HCT116 (cell line): Measurements from ENCODE around the gene WDR4. TPM values are rescaled to one million over a fixed set of nuclear protein-coding genes. Genes with fewer than 3 reads are reported as not detected.
"Not testable (repeated sequence)": the region's sequence is repeated elsewhere in the genome, so short reads cannot be mapped to it uniquely, and the experiment has no call there.

ENCODE experiments used
- ATAC-seq: fragments of 200-7000 bp; cut with Tn5 transposase; 2 replicates; pipeline ENCODE4 v1.9.1; 2020; ENCODE audit warnings: mild to moderate bottlenecking, moderate library complexity
- BruUV-seq: library from RNA; stranded (reverse); fragments of 400-500 nt; replicated peaks from 2 replicates; lab custom pipeline; 2021; lab: Mats Ljungman, UMichigan
- CTCF ChIA-PET: fragments of 300-600 bp; sonication (Branson Sonifier 250); formaldehyde crosslinking; loops from one replicate; lab custom pipeline; 2021; ENCODE audit warnings: antibody characterized with exemption; lab: Charles Lee
- POLR2A ChIA-PET: fragments of 300-600, 350-600 bp; sonication (Branson Sonifier 250); formaldehyde crosslinking; loops from one replicate; lab custom pipeline; 2021; ENCODE audit warnings: antibody characterized with exemption; lab: Charles Lee
- RAD21 ChIA-PET, 2 experiments: fragments of 300-600 bp; sonication (Branson Sonifier 250); formaldehyde crosslinking; loops; one replicate each; lab custom pipeline; 2023; ENCODE audit warnings: low total read pairs in 2 of 2; ENCODE audit not compliant: uncharacterized antibody in 2 of 2, unreplicated experiment in 2 of 2, low non-redundant PET in 1 of 2; lab: Charles Lee
- DNase-seq: peaks from one replicate; pipeline ENCODE4 v3.0.0-alpha.2; 2010; ENCODE audit warnings: low read depth, low spot score
- H2AFZ ChIP-seq: fragments of 200-600 bp; shearing (Covaris generic), sonication (generic); 2 replicates; pipeline ENCODE4 v1.6.1; 2017; ENCODE audit warnings: low read depth, mixed run types, mixed read lengths, antibody characterized with exemption, low read length; ENCODE audit not compliant: poor library complexity, severe bottlenecking
- H3K27ac ChIP-seq: 2 replicates; pipeline ENCODE4 v1.5.1; 2012; ENCODE audit warnings: low read depth, low read length
- H3K27me3 ChIP-seq: fragments of 200-600 bp; sonication (generic); 2 replicates; pipeline ENCODE4 v1.6.1; 2016; ENCODE audit warnings: mixed run types, low read length, mixed read lengths; ENCODE audit not compliant: insufficient read depth
- H3K36me3 ChIP-seq, 2 experiments: fragments of 200-500 bp in 1 of 2; fragments of 200-600 bp in 1 of 2; sonication (Bioruptor generic) in 1 of 2; sonication (generic) in 1 of 2; 2 replicates each; pipeline versions ENCODE4 v1.5.1 to v1.6.1; 2014 to 2016; ENCODE audit warnings: low read length in 2 of 2, inconsistent platforms in 1 of 2, mixed read lengths in 1 of 2, mixed run types in 1 of 2; ENCODE audit not compliant: insufficient read depth in 2 of 2, control insufficient read depth in 1 of 2
- H3K4me1 ChIP-seq, 2 experiments: fragments of 200-600 bp in 1 of 2; sonication (generic) in 1 of 2; 2 replicates each; pipeline versions ENCODE4 v1.5.1 to v1.6.1; 2012 to 2017; ENCODE audit warnings: low read length in 2 of 2, inconsistent platforms in 1 of 2, mild to moderate bottlenecking in 1 of 2, mixed read lengths in 1 of 2, mixed run types in 1 of 2, moderate library complexity in 1 of 2; ENCODE audit not compliant: insufficient read depth in 2 of 2, control insufficient read depth in 1 of 2
- H3K4me2 ChIP-seq: fragments of 200-600 bp; sonication (generic); 2 replicates; pipeline ENCODE4 v1.6.1; 2017; ENCODE audit warnings: mixed run types, low read length, mixed read lengths
- H3K4me3 ChIP-seq, 2 experiments: fragments of 200-600 bp in 1 of 2; sonication (generic) in 1 of 2; replicated peaks in 1 of 2; 2 replicates each; pipeline ENCODE4 v1.5.1; 2011 to 2016; ENCODE audit warnings: low read length in 2 of 2, control low read depth in 1 of 2, low read depth in 1 of 2, mild to moderate bottlenecking in 1 of 2, mixed read lengths in 1 of 2, mixed run types in 1 of 2
- H3K79me2 ChIP-seq: fragments of 200-600 bp; sonication (generic); 2 replicates; pipeline ENCODE4 v1.6.1; 2017; ENCODE audit warnings: mild to moderate bottlenecking, mixed run types, low read length, moderate library complexity, mixed read lengths; ENCODE audit not compliant: insufficient read depth
- H3K9ac ChIP-seq: fragments of 200-600 bp; sonication (generic); 2 replicates; pipeline ENCODE4 v1.6.1; 2016; ENCODE audit warnings: low read length, mixed read lengths
- H3K9me2 ChIP-seq: fragments of 200-600 bp; sonication (generic), shearing (Covaris generic); 2 replicates; pipeline ENCODE4 v1.6.1; 2017; ENCODE audit warnings: mixed run types, mild to moderate bottlenecking, moderate library complexity; ENCODE audit not compliant: insufficient read depth
- H3K9me3 ChIP-seq, 2 experiments: fragments of 200-500 bp in 1 of 2; fragments of 200-600 bp in 1 of 2; sonication (Bioruptor generic) in 1 of 2; sonication (generic) in 1 of 2; 2 replicates each; pipeline ENCODE4 v1.6.1; 2014 to 2017; ENCODE audit warnings: low read length in 2 of 2, mixed read lengths in 2 of 2, inconsistent platforms in 1 of 2, low read depth in 1 of 2, mild to moderate bottlenecking in 1 of 2, mixed run types in 1 of 2, moderate library complexity in 1 of 2; ENCODE audit not compliant: control insufficient read depth in 1 of 2, insufficient read depth in 1 of 2
- H4K20me1 ChIP-seq: fragments of 200-600 bp; sonication (generic), shearing (Covaris generic); 2 replicates; pipeline ENCODE4 v1.6.1; 2017; ENCODE audit warnings: mixed run types, mild to moderate bottlenecking, moderate library complexity; ENCODE audit not compliant: insufficient read depth
- ATF3 ChIP-seq: IDR thresholded peaks from 2 replicates; pipeline ENCODE4 v1.6.1; 2012
- CEBPB ChIP-seq: IDR thresholded peaks from 2 replicates; pipeline ENCODE4 v1.6.1; 2012; ENCODE audit warnings: low read depth
- EGR1 ChIP-seq: IDR thresholded peaks from 2 replicates; pipeline ENCODE4 v1.6.1; 2012; ENCODE audit warnings: low read depth
- EZH2 ChIP-seq: fragments of 200-600 bp; sonication (generic); IDR thresholded peaks from 2 replicates; pipeline ENCODE4 v1.6.1; 2017; ENCODE audit warnings: antibody characterized with exemption, mixed run types
- FOSL1 ChIP-seq: IDR thresholded peaks from 2 replicates; pipeline ENCODE4 v1.6.1; 2012; ENCODE audit warnings: low read depth
- POLR2AphosphoS5 ChIP-seq: IDR thresholded peaks from 2 replicates; pipeline ENCODE4 v1.6.1; 2011; ENCODE audit warnings: mild to moderate bottlenecking, low read depth, low read length, moderate library complexity
- RAD21 ChIP-seq: IDR thresholded peaks from 2 replicates; pipeline ENCODE4 v1.6.1; 2012; ENCODE audit warnings: low read depth, mild to moderate bottlenecking
- REST ChIP-seq: IDR thresholded peaks from 2 replicates; pipeline ENCODE4 v1.6.1; 2012; ENCODE audit warnings: low read depth
- SIN3A ChIP-seq: IDR thresholded peaks from 2 replicates; pipeline ENCODE4 v1.6.1; 2012; ENCODE audit warnings: low read depth
- SP1 ChIP-seq: IDR thresholded peaks from 2 replicates; pipeline ENCODE4 v1.6.1; 2012; ENCODE audit warnings: low read depth
- SRF ChIP-seq: IDR thresholded peaks from 2 replicates; pipeline ENCODE4 v1.6.1; 2012; ENCODE audit warnings: low read depth
- TCF7L2 ChIP-seq: IDR thresholded peaks from 2 replicates; pipeline ENCODE4 v1.7.0; 2011; ENCODE audit warnings: borderline replicate concordance, inconsistent platforms; ENCODE audit not compliant: insufficient read depth, insufficient read length; ENCODE audit errors: extremely low read depth
- YY1 ChIP-seq: IDR thresholded peaks from 2 replicates; pipeline ENCODE4 v1.6.1; 2011; ENCODE audit warnings: low read length, low read depth, moderate library complexity, mild to moderate bottlenecking; ENCODE audit not compliant: insufficient replicate concordance; ENCODE audit errors: extremely low read depth
- ZFX ChIP-seq: fragments of 450-650 bp; IDR thresholded peaks from 2 replicates; pipeline ENCODE4 v1.6.1; 2017
- intact Hi-C: fragments of 100-400 bp; cut with micrococcal nuclease; formaldehyde crosslinking; loops from 2 replicates; pipeline ENCODE4 v1.10.0; 2022
- total RNA-seq: library from RNA; stranded (reverse); gene quantifications from one replicate; pipeline ENCODE4 v1.2.1, GENCODE V29; 2021; ENCODE audit not compliant: unreplicated experiment
- TF ChIP-seq, protein P1 (sequence below), 3 experiments: fragments of 200-600 bp in 1 of 3; sonication (generic) in 1 of 3; IDR thresholded peaks in 2 of 3; conservative IDR thresholded peaks in 1 of 3; 2 replicates each; pipeline ENCODE4 v1.5.1; 2012 to 2017; ENCODE audit warnings: low read depth in 2 of 3, low read length in 2 of 3, antibody characterized with exemption in 1 of 3, borderline replicate concordance in 1 of 3, control low read depth in 1 of 3, mild to moderate bottlenecking in 1 of 3, mixed read lengths in 1 of 3, mixed run types in 1 of 3, moderate library complexity in 1 of 3; ENCODE audit not compliant: insufficient read depth in 1 of 3

The WDR4 gene
- total RNA-seq, 1 experiment from 2014 or later, result 34.8 TPM

DNA sequence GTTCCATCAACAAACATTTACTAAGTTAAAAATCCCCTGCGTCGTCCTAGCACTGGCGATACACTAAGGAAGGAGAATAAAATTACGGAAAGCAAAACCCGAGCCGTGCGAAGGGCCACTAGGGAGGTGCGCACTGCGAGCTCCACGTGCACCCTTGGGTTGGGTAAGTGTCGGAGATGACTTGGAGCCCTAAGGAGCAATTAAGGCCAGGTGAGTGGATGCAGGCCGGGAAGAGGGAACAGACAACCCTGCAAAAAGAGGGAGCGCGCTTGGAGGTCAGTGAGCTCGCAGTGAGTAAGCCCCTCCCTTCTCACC lies 704 bp downstream of the WDR4 start (continued):
- TF ChIP-seq REST (no peak), EZH2 (no peak)
- TF ChIP-seq, all 23 proteins: peak for 0

GRCh38 chr21:42875811-42876210 lies 3.5 kb downstream of the WDR4 start:
- peaks cover 98% of the 10 kb centered on the region for H3K79me2 ChIP-seq
- H3K27me3 ChIP-seq, intact Hi-C loops, H3K9me3 ChIP-seq, H3K9me2 ChIP-seq, BruUV-seq, H2AFZ ChIP-seq, H4K20me1 ChIP-seq, H3K4me3 ChIP-seq, DNase-seq, CTCF ChIA-PET, POLR2A ChIA-PET, RAD21 ChIA-PET, ATAC-seq, H3K4me2 ChIP-seq, H3K27ac ChIP-seq, H3K9ac ChIP-seq: not testable (repeated sequence)
- peaks cover 10 to 21% of the 10 kb centered on the region in 2 experiments for H3K4me1 ChIP-seq
- H3K36me3 ChIP-seq, result peaks cover 32 to 53% of the 10 kb centered on the region in 2 experiments

DNA sequence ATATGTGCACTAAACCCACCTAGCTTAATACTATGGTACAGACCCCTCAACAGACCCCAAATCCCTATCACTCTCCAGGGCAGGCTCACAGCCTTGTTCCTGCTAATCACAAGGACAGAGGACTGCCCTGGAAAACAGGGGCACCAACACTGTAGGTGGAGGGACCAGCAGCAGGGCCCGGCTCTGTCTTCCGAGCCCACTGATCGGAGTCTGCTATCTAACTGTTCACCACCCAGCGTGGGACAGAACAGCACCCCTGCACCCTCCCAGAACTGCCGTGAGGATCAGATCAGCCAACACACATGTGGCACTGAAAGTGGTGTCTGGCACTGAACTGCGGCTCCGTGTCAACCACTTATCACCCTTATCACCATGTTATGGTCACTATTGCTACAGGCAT lies 6.2 kb downstream of the WDR4 start:
- intact Hi-C loops, result no loop called here
- Histone ChIP-seq H2AFZ (no peak overlapping the region), H3K9me2 (no peaks in the 10 kb centered on the region), H3K27ac (no peak overlapping the region), H3K9me3 (no peaks in the 10 kb centered on the region), H3K36me3 (peaks cover 36 to 75% of the 10 kb centered on the region in 2 experiments), H4K20me1 (no peaks in the 10 kb centered on the region), H3K4me3 (no peak overlapping the region), H3K79me2 (peaks cover 99% of the 10 kb centered on the region), H3K9ac (no peak overlapping the region), H3K4me1 (peaks cover 3 to 6% of the 10 kb centered on the region in 2 experiments; a peak in 2 of 4 replicates), H3K4me2 (no peak overlapping the region), H3K27me3 (no peaks in the 10 kb centered on the region)
- no peak for ATAC-seq
- POLR2A ChIA-PET, result no interaction called here
- no TSS peak for BruUV-seq
- RAD21 ChIA-PET, result no interaction called here
- CTCF ChIA-PET, result no interaction called here
- DNase-seq, result no peak
- TF ChIP-seq POLR2AphosphoS5, result no peak
- TF ChIP-seq SP1, result no peak
- TF ChIP-seq EZH2, result no peak
- no peak for TF ChIP-seq SRF
- no peak for TF ChIP-seq RAD21
- no peak for TF ChIP-seq EGR1
- no peak for TF ChIP-seq ATF3
- TF ChIP-seq CEBPB, result no peak
- no peak for TF ChIP-seq YY1
- no peak for TF ChIP-seq SIN3A
- TF ChIP-seq, protein P1, sequence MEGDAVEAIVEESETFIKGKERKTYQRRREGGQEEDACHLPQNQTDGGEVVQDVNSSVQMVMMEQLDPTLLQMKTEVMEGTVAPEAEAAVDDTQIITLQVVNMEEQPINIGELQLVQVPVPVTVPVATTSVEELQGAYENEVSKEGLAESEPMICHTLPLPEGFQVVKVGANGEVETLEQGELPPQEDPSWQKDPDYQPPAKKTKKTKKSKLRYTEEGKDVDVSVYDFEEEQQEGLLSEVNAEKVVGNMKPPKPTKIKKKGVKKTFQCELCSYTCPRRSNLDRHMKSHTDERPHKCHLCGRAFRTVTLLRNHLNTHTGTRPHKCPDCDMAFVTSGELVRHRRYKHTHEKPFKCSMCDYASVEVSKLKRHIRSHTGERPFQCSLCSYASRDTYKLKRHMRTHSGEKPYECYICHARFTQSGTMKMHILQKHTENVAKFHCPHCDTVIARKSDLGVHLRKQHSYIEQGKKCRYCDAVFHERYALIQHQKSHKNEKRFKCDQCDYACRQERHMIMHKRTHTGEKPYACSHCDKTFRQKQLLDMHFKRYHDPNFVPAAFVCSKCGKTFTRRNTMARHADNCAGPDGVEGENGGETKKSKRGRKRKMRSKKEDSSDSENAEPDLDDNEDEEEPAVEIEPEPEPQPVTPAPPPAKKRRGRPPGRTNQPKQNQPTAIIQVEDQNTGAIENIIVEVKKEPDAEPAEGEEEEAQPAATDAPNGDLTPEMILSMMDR (IDR thresholded peaks at IDR 0.05 in 2 of 3, conservative IDR thresholded peaks at IDR 0.05 in 1 of 3; ENCODE audit: borderline replicate concordance in 1 of 3, insufficient read depth in 1 of 3, low read depth in 2 of 3, low read length in 2 of 3), result no peak
- TF ChIP-seq ZFX, result no peak
- no peak for TF ChIP-seq TCF7L2
- no peak for TF ChIP-seq FOSL1
